Fibroblast of peridontal ligament (primary cell): ENCODE results near the gene LYRM4.
A peak's percentile ranks its signal among the peaks of the same experiment; 100 is the strongest.

ENCODE experiments used
- DNase-seq: peaks from one replicate; pipeline ENCODE4 v3.0.0-alpha.2; 2010; ENCODE audit errors: extremely low read depth

LYRM4 gene

GRCh38 chr6:5205877-5206850, 54.6 kb downstream of the LYRM4 start:
- DNase-seq: peak; percentile 83

DNA sequence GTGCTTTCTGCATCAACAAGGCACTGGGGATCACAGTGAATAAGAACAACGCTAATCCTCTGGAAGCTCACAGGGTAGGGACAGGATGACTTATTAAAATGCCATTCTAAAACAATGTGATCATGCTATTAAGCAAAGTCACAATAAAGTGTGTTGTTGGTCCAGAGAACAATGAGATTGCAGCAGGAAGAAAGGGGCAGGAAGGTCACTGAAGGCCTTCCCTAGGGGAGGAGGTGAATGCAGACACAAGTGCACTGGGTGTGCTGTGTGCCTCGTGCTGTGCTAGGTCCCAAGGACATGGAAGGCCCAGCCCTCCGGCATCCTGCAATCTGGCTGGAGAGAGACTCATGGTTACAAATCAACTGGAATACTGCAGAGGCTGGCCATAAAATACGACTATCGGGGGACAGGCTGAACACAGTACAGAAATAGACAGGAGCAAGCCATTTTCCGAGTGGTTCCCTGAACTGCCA, 55.7 kb downstream of the LYRM4 start:
- no peak for DNase-seq

- no peak for DNase-seq
Observed at GRCh38 chr6:5204376-5204775, 56.4 kb downstream of the LYRM4 start.

GRCh38 chr6:5203546-5203945, 57.2 kb downstream of the LYRM4 start:
- no peak for DNase-seq

GRCh38 chr6:5202941-5203340, 57.8 kb downstream of the LYRM4 start:
- no peak for DNase-seq

GRCh38 chr6:5202206-5202605, 58.5 kb downstream of the LYRM4 start:
- no peak for DNase-seq

GRCh38 chr6:5201271-5201670, 59.5 kb downstream of the LYRM4 start:
- peak; percentile 38 for DNase-seq

- DNase-seq: no peak
Observed at GRCh38 chr6:5199702-5200101, 61.0 kb downstream of the LYRM4 start.

DNA sequence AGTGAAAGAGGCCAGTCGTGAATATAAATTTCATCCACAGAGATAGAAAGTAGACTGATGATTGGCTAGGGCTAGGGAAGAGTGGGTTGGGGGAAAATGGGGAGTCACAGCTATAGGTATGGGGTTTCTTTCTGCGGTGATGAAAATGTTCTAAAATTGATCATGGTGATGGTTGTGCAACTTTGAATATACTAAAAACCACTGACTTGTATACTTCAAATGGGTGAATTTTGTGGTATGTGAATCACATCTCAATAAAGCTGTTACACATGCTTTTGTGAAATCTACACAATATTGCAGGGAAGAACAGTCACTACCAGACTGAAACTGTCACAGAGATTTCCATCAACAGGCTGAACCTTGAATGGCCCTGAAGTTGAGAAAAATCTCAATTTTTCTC, 61.5 kb downstream of the LYRM4 start:
- no peak for DNase-seq

GRCh38 chr6:5197084-5197483, 63.7 kb downstream of the LYRM4 start:
- no peak for DNase-seq

GRCh38 chr6:5192135-5192794, 68.5 kb downstream of the LYRM4 start:
- no peak for DNase-seq

- no peak for DNase-seq
Observed at GRCh38 chr6:5191722-5192121, 69.0 kb downstream of the LYRM4 start.

DNA sequence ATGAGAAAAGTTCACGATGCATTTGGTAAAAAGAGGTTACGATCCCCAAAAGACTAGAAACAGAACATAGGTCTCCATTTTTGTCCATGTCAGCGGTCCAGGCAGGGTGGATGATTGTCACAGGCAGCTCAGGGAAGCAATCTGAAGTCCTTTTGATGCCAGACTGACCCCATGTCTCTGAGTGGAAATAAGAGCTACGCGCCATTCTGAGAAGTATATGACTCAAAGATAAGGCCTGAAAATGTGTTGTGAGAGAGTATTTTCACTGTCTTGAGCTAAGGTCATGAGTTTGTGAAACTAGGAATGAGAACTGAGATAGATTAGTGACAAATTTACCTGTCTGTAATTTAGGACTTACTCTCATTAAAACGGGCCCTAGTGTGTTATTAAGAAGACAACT, 69.5 kb downstream of the LYRM4 start:
- DNase-seq: no peak

DNA sequence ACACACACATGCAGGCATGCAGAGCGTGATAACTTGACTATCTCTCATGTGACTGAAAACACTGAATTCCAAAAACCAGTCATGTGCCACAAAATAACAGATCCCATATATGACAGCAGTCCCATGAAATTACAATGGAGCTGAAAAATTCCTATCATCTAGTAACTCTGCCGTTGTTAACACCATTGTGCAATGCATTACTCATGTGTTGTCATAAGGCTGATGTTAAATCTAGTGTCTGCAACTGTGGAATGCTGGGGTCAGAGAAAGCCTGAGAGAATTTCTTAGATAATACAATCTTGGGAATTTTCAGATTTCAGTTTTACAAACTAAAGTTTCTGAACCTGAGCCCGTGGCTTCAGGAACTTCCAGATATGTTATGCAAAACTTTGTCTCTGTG, 70.2 kb downstream of the LYRM4 start:
- peak; percentile 97 for DNase-seq

DNA sequence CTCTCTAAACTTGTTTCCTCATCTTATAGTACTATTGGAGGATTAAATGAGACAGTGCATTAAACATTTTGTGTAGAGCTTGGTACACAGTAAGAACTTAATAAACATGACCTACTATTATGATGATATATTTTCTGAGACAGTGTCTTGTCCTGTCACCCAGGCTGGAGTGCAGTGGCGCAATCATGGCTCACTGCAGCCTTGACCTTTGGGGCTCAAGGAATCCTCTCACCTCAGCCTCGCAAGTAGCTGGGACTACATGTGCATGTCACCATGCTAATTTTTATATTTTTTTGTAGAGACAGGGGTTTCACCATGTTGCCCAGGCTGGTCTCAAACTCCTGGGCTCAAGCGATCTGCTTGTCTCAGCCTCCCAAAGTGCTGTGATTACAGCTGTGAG, 72.1 kb downstream of the LYRM4 start:
- DNase-seq: no peak

DNA sequence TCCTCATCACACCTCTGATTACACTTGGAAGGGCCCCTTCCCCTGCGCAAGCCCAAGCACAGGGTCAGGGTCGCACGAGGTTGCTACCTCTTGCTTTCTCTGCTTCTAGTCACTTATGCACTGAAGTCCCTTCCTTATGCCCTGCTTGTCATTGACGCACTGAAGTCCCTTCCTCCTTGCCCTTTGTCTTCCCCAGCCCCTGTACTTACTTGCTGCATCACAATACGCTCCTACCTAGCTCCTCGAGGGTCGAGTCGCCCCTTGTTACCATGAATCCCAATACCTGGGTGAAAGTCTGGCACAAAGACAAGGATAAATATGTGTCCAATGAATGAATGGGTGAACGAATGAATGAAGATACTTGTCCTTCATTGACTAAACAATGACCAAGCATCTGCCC, 75.9 kb downstream of the LYRM4 start:
- DNase-seq: no peak

GRCh38 chr6:5184218-5184617, 76.5 kb downstream of the LYRM4 start:
- DNase-seq: no peak

DNA sequence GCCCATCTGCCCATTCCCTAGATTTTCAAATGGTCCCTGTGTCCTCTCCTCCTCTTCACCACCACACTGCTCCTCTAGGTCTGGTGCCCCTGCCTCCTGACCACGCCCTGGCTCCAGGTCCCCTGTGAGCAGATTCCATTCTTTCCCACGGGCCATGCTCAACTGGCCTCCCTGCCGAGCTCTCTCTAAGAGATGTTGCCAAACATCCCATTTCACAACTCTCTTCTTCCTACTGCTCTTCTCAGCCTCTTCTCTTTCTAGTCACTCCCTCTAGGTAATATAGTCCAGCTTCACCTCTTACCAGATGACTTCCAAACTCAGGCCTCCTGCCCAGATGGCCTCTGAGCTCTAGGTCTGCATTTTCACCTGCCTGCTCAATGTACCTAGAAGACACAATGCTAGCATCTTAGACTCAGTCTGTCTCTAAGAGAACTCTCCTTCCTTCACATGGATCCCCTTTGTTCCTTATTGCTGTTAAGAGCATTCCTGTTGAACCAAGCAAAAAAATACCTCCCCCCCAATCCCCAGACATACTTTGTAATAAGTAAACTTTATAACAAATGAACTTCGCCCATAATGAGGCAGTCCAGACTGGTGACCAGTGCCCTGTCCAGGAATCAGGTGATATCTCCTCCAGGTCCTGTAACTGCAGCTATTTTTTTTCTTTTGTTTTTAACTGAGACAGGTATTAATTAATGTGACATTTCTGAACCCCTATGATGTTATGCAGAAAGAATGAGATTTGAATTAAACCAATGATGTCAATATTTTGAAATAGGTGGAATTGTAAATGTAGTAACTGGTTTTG, 79.0 kb downstream of the LYRM4 start:
- no peak for DNase-seq

DNA sequence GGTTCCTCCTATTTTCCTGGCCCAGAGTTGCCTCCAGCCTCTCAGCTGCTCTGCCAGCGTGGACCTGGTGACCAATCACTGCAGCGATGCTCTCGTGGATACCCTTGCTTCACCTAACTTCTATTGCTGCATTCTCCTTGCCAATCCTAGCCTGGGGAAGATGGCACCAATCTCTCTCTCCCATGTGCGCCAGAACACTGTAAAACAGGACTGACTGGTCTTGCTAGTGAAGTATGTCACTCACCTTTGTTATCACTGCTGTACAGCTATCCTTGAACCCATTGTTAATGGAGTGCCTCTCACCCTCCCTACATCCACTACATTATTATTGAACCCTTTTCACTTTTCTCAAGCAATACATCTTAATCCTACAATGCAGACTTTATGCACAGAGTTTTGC, 80.1 kb downstream of the LYRM4 start:
- DNase-seq: no peak

GRCh38 chr6:5179917-5180316, 80.8 kb downstream of the LYRM4 start:
- no peak for DNase-seq

DNA sequence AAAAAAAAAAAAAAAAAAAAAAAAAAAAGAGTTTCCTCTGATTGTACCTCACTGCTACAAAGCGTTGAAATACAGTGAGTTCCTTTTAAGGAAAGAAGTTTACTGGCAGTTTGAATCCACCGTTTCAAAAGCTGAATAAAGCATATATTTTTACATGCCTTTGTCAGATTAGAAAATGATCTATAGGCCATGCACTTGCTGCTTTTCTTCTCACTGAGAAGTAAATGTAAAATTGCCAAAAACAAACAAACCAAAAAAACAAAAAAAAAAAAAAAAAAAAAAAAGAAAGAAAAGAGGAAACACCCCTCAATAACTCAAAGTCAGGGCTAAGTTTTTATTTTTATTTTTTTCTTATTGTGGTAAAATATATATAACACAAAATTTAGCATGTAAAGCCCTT, 81.9 kb downstream of the LYRM4 start:
- no peak for DNase-seq

DNA sequence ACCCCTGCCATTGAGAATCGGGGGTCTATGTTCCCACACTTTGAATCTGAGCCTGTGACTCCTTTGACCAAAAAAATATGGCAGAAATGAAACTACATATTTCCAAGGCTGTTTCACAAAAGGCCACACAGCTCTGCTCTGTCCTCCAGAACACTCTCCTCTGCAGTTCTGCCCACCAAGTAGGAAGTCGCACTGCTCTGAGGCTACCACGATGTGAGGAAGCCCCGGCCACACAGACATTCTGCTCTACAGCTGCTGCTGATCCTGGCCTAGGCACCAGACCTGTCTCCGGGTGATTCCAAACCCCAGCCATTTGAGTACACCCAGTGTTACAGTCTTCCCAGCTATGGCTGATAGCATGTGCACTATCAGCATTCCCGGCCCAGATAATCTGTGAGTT, 85.1 kb downstream of the LYRM4 start:
- DNase-seq: no peak
